ENCODE measurements around the gene AIP. TPM values are rescaled to one million over a fixed set of nuclear protein-coding genes. Genes with fewer than 3 reads are reported as not detected.

Gene AIP
- total RNA-seq, 1 experiment from 2014 or later = 110 TPM

- Mint-ChIP-seq H3K27me3 (ENCODE audit: insufficient read depth, unreplicated experiment) (no peaks in the 10 kb centered on the region), H3K36me3 (ENCODE audit: insufficient read depth, unreplicated experiment) (peaks cover 77% of the 10 kb centered on the region), H3K9me3 (ENCODE audit: unreplicated experiment) (no peaks in the 10 kb centered on the region), H3K4me3 (ENCODE audit: unreplicated experiment) (no peak overlapping the region), H3K4me1 (ENCODE audit: low read depth, unreplicated experiment) (no peaks in the 10 kb centered on the region), H3K27ac (ENCODE audit: unreplicated experiment) (no peak overlapping the region)
- POLR2A ChIA-PET = no interaction called here
- Histone ChIP-seq H3K9me3 (no peaks in the 10 kb centered on the region), H3K27me3 (replicated peaks; ENCODE audit: control insufficient read depth, insufficient read depth, low read length) (no peaks in the 10 kb centered on the region), H3K4me1 (peaks cover under 1% of the 10 kb centered on the region; the same call in 1 of the 2 replicates), H3K4me3 (ENCODE audit: low read depth, low read length) (no peak overlapping the region), H3K36me3 (ENCODE audit: control insufficient read depth, insufficient read depth, low read length) (peaks cover 17% of the 10 kb centered on the region)
- intact Hi-C loops (cut with micrococcal nuclease; ENCODE audit: unreplicated experiment) = no loop called here
- BruUV-seq (replicated peaks) = no TSS peak
- TF ChIP-seq CTCF (IDR thresholded peaks at IDR 0.05; ENCODE audit: insufficient read depth in 1 of 2, low read depth in 1 of 2, low read length in 1 of 2, severe bottlenecking in 1 of 2, unreplicated experiment in 1 of 2) = no peak
- no peak for DNase-seq
- CTCF ChIA-PET = no interaction called here
Measured at GRCh38 chr11:67434395-67434881, 48.4 kb upstream of the AIP start.

GRCh38 chr11:67435031-67435726 is 47.6 kb upstream of the AIP start:
- H3K4me3 Mint-ChIP-seq (ENCODE audit: unreplicated experiment) = no peak overlapping the region
- Histone ChIP-seq H3K36me3 (ENCODE audit: control insufficient read depth, insufficient read depth, low read length) (peaks cover 18% of the 10 kb centered on the region), H3K4me1 (no peaks in the 10 kb centered on the region), H3K27me3 (replicated peaks; ENCODE audit: control insufficient read depth, insufficient read depth, low read length) (no peaks in the 10 kb centered on the region), H3K9me3 (no peaks in the 10 kb centered on the region), H3K4me3 (ENCODE audit: low read depth, low read length) (no peak overlapping the region)
- intact Hi-C loops (cut with micrococcal nuclease; ENCODE audit: unreplicated experiment) = no loop called here
- peaks cover 82% of the 10 kb centered on the region for H3K36me3 Mint-ChIP-seq (ENCODE audit: insufficient read depth, unreplicated experiment)
- no peaks in the 10 kb centered on the region for H3K9me3 Mint-ChIP-seq (ENCODE audit: unreplicated experiment)
- no peaks in the 10 kb centered on the region for H3K27me3 Mint-ChIP-seq (ENCODE audit: insufficient read depth, unreplicated experiment)
- no peak for TF ChIP-seq CTCF (IDR thresholded peaks at IDR 0.05; ENCODE audit: insufficient read depth in 1 of 2, low read depth in 1 of 2, low read length in 1 of 2, severe bottlenecking in 1 of 2, unreplicated experiment in 1 of 2)
- no TSS peak for BruUV-seq (replicated peaks)
- no peak for DNase-seq
- H3K27ac Mint-ChIP-seq (ENCODE audit: unreplicated experiment) = peak overlapping the region; percentile 16
- ChIA-PET POLR2A (no interaction called here), CTCF (no interaction called here)
- H3K4me1 Mint-ChIP-seq (ENCODE audit: low read depth, unreplicated experiment) = no peaks in the 10 kb centered on the region

- Mint-ChIP-seq H3K27me3 (ENCODE audit: insufficient read depth, unreplicated experiment) (no peaks in the 10 kb centered on the region), H3K27ac (ENCODE audit: unreplicated experiment) (peak overlapping the region; percentile 45), H3K36me3 (ENCODE audit: insufficient read depth, unreplicated experiment) (peaks cover 82% of the 10 kb centered on the region), H3K9me3 (ENCODE audit: unreplicated experiment) (no peaks in the 10 kb centered on the region), H3K4me1 (ENCODE audit: low read depth, unreplicated experiment) (no peaks in the 10 kb centered on the region), H3K4me3 (ENCODE audit: unreplicated experiment) (no peak overlapping the region)
- TF ChIP-seq CTCF (IDR thresholded peaks at IDR 0.05; ENCODE audit: insufficient read depth in 1 of 2, low read depth in 1 of 2, low read length in 1 of 2, severe bottlenecking in 1 of 2, unreplicated experiment in 1 of 2) = no peak
- no TSS peak for BruUV-seq (replicated peaks)
- DNase-seq = no peak
- Histone ChIP-seq H3K4me3 (ENCODE audit: low read depth, low read length) (no peak overlapping the region), H3K36me3 (ENCODE audit: control insufficient read depth, insufficient read depth, low read length) (peaks cover 21% of the 10 kb centered on the region), H3K4me1 (no peaks in the 10 kb centered on the region), H3K27me3 (replicated peaks; ENCODE audit: control insufficient read depth, insufficient read depth, low read length) (no peaks in the 10 kb centered on the region), H3K9me3 (no peaks in the 10 kb centered on the region)
- CTCF ChIA-PET = no interaction called here
- intact Hi-C loops (cut with micrococcal nuclease; ENCODE audit: unreplicated experiment) = no loop called here
- POLR2A ChIA-PET = interaction anchor here (1.0 to 1.2 kb wide), 2 partner anchors 29 to 35 kb away, joined by 3 to 11 read pairs; no protein-coding TSS in a partner anchor
Measured at GRCh38 chr11:67435727-67436458, 46.9 kb upstream of the AIP start.
